ENCODE results near the gene ZNF746. TPM values are rescaled to one million over a fixed set of nuclear protein-coding genes. Genes with fewer than 3 reads are reported as not detected.
"Not testable (repeated sequence)": the region's sequence is repeated elsewhere in the genome, so short reads cannot be mapped to it uniquely, and the experiment has no call there.

The ZNF746 gene
- total RNA-seq, 2 experiments from 2014 or later, result 16.1 to 16.4 TPM

GRCh38 chr7:149456506-149457421 is 40.8 kb downstream of the ZNF746 start:
- Mint-ChIP-seq H3K27me3 (no peaks in the 10 kb centered on the region), H3K9me3 (no peaks in the 10 kb centered on the region), H3K27ac (no peak overlapping the region), H3K36me3 (peaks cover 9% of the 10 kb centered on the region), H3K4me3 (no peak overlapping the region), H3K4me1 (peaks cover 21% of the 10 kb centered on the region)
- no peak for DNase-seq

- no peaks in the 10 kb centered on the region for H3K27me3 Mint-ChIP-seq
- no peaks in the 10 kb centered on the region for H3K9me3 Mint-ChIP-seq
- no peak overlapping the region for H3K4me3 Mint-ChIP-seq
- peaks cover 16% of the 10 kb centered on the region for H3K36me3 Mint-ChIP-seq
- no peak overlapping the region for H3K27ac Mint-ChIP-seq
- DNase-seq, result no peak
- peaks cover 15% of the 10 kb centered on the region for H3K4me1 Mint-ChIP-seq
These were observed 42.2 kb downstream of the ZNF746 start for GRCh38 chr7:149455175-149455950.

GRCh38 chr7:149454750-149455149 is 42.9 kb downstream of the ZNF746 start:
- no peaks in the 10 kb centered on the region for H3K9me3 Mint-ChIP-seq
- H3K27me3 Mint-ChIP-seq, result no peaks in the 10 kb centered on the region
- no peak overlapping the region for H3K4me3 Mint-ChIP-seq
- H3K36me3 Mint-ChIP-seq, result peaks cover 16% of the 10 kb centered on the region
- H3K4me1 Mint-ChIP-seq, result peaks cover 15% of the 10 kb centered on the region
- no peak for DNase-seq
- H3K27ac Mint-ChIP-seq, result no peak overlapping the region

GRCh38 chr7:149454006-149454405 is 43.6 kb downstream of the ZNF746 start:
- Mint-ChIP-seq H3K4me1 (peaks cover 14% of the 10 kb centered on the region), H3K4me3 (no peak overlapping the region), H3K27me3 (no peaks in the 10 kb centered on the region), H3K9me3 (no peaks in the 10 kb centered on the region), H3K27ac (no peak overlapping the region), H3K36me3 (peaks cover 21% of the 10 kb centered on the region)
- no peak for DNase-seq

- Mint-ChIP-seq H3K9me3 (no peaks in the 10 kb centered on the region), H3K4me3 (no peak overlapping the region), H3K27ac (no peak overlapping the region), H3K27me3 (no peaks in the 10 kb centered on the region), H3K36me3 (peaks cover 23% of the 10 kb centered on the region), H3K4me1 (peaks cover 3% of the 10 kb centered on the region)
- DNase-seq, result no peak
These were observed 46.8 kb downstream of the ZNF746 start for GRCh38 chr7:149450821-149451220.

- Mint-ChIP-seq H3K36me3 (peaks cover 25% of the 10 kb centered on the region), H3K27ac (no peak overlapping the region), H3K27me3 (no peaks in the 10 kb centered on the region), H3K9me3 (no peaks in the 10 kb centered on the region), H3K4me1 (peaks cover 3% of the 10 kb centered on the region), H3K4me3 (no peak overlapping the region)
- no peak for DNase-seq
These were observed 47.7 kb downstream of the ZNF746 start for GRCh38 chr7:149449897-149450296.

GRCh38 chr7:149448961-149449360 is 48.6 kb downstream of the ZNF746 start:
- Mint-ChIP-seq H3K36me3 (peaks cover 24% of the 10 kb centered on the region), H3K27me3 (no peaks in the 10 kb centered on the region), H3K27ac (no peak overlapping the region), H3K9me3 (no peaks in the 10 kb centered on the region), H3K4me1 (peaks cover 3% of the 10 kb centered on the region), H3K4me3 (no peak overlapping the region)
- DNase-seq, result no peak

- H3K9me3 Mint-ChIP-seq, result not testable (repeated sequence)
These were observed 51.6 kb downstream of the ZNF746 start for GRCh38 chr7:149446026-149446425.

GRCh38 chr7:149444287-149444686 is 53.3 kb downstream of the ZNF746 start:
- no peak overlapping the region for H3K4me3 Mint-ChIP-seq
- H3K27me3 Mint-ChIP-seq, result no peaks in the 10 kb centered on the region
- H3K27ac Mint-ChIP-seq, result no peak overlapping the region
- H3K4me1 Mint-ChIP-seq, result peaks cover 12% of the 10 kb centered on the region
- no peaks in the 10 kb centered on the region for H3K9me3 Mint-ChIP-seq
- no peak for DNase-seq
- H3K36me3 Mint-ChIP-seq, result peaks cover 19% of the 10 kb centered on the region

More at GRCh38 chr7:149446026-149446425, 51.6 kb downstream of the ZNF746 start:
- H3K36me3 Mint-ChIP-seq, result peaks cover 23% of the 10 kb centered on the region
- not testable (repeated sequence) for H3K4me1 Mint-ChIP-seq, H3K27me3 Mint-ChIP-seq, H3K27ac Mint-ChIP-seq, H3K4me3 Mint-ChIP-seq, DNase-seq

- Mint-ChIP-seq H3K4me3 (no peak overlapping the region), H3K4me1 (peaks cover 14% of the 10 kb centered on the region), H3K9me3 (no peaks in the 10 kb centered on the region), H3K27me3 (no peaks in the 10 kb centered on the region), H3K36me3 (peaks cover 23% of the 10 kb centered on the region), H3K27ac (no peak overlapping the region)
- DNase-seq, result no peak
These were observed 54.1 kb downstream of the ZNF746 start for GRCh38 chr7:149443523-149443922.

GRCh38 chr7:149442924-149443323 is 54.7 kb downstream of the ZNF746 start:
- Mint-ChIP-seq H3K4me1 (peaks cover 14% of the 10 kb centered on the region), H3K36me3 (peaks cover 23% of the 10 kb centered on the region), H3K27ac (no peak overlapping the region), H3K9me3 (no peaks in the 10 kb centered on the region), H3K4me3 (no peak overlapping the region), H3K27me3 (no peaks in the 10 kb centered on the region)
- no peak for DNase-seq

GRCh38 chr7:149440222-149440621 is 57.4 kb downstream of the ZNF746 start:
- DNase-seq, result no peak
- Mint-ChIP-seq H3K27me3 (no peaks in the 10 kb centered on the region), H3K4me1 (peaks cover 14% of the 10 kb centered on the region), H3K9me3 (no peaks in the 10 kb centered on the region), H3K4me3 (no peak overlapping the region), H3K27ac (peak overlapping the region; percentile 61), H3K36me3 (peaks cover 23% of the 10 kb centered on the region)

GRCh38 chr7:149436358-149436757 is 61.3 kb downstream of the ZNF746 start:
- Mint-ChIP-seq H3K4me1 (peaks cover 14% of the 10 kb centered on the region), H3K27me3 (no peaks in the 10 kb centered on the region), H3K9me3 (no peaks in the 10 kb centered on the region), H3K27ac (peak overlapping the region; percentile 34), H3K4me3 (no peak overlapping the region), H3K36me3 (peaks cover 22% of the 10 kb centered on the region)
- no peak for DNase-seq

GRCh38 chr7:149433124-149433523 is 64.5 kb downstream of the ZNF746 start:
- Mint-ChIP-seq H3K4me3 (no peak overlapping the region), H3K27ac (no peak overlapping the region), H3K9me3 (no peaks in the 10 kb centered on the region), H3K4me1 (no peaks in the 10 kb centered on the region), H3K36me3 (peaks cover 27% of the 10 kb centered on the region), H3K27me3 (no peaks in the 10 kb centered on the region)
- no peak for DNase-seq

- H3K9me3 Mint-ChIP-seq, result no peaks in the 10 kb centered on the region
These were observed 65.4 kb downstream of the ZNF746 start for GRCh38 chr7:149432121-149432691.

More at GRCh38 chr7:149432121-149432691, 65.4 kb downstream of the ZNF746 start:
- DNase-seq, result no peak
- H3K36me3 Mint-ChIP-seq, result peaks cover 26% of the 10 kb centered on the region
- no peak overlapping the region for H3K4me3 Mint-ChIP-seq
- H3K27me3 Mint-ChIP-seq, result no peaks in the 10 kb centered on the region
- no peak overlapping the region for H3K27ac Mint-ChIP-seq
- no peaks in the 10 kb centered on the region for H3K4me1 Mint-ChIP-seq
